ENCODE measurements around the gene DNAJC6.

DNA sequence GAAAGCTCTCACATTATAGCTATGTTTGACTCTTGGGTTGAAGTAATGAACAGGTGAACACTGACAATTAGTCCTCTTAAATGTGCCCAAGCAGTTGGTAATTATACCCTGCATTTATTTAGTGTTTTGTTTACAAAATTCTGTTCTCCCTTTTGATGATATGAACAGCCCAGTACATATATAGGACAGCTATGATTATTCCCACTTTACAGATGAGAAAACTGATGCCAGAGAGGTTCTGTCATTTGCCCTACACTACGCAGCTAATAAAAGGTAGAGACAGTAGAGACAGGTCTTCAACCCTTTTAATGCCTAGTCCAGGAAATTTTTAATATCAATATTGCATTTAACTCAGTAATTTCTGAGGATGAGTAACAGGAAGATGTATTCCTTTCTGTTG is 46.1 kb upstream of the DNAJC6 start:
- TF ChIP-seq, protein P1, sequence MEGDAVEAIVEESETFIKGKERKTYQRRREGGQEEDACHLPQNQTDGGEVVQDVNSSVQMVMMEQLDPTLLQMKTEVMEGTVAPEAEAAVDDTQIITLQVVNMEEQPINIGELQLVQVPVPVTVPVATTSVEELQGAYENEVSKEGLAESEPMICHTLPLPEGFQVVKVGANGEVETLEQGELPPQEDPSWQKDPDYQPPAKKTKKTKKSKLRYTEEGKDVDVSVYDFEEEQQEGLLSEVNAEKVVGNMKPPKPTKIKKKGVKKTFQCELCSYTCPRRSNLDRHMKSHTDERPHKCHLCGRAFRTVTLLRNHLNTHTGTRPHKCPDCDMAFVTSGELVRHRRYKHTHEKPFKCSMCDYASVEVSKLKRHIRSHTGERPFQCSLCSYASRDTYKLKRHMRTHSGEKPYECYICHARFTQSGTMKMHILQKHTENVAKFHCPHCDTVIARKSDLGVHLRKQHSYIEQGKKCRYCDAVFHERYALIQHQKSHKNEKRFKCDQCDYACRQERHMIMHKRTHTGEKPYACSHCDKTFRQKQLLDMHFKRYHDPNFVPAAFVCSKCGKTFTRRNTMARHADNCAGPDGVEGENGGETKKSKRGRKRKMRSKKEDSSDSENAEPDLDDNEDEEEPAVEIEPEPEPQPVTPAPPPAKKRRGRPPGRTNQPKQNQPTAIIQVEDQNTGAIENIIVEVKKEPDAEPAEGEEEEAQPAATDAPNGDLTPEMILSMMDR (IDR thresholded peaks at IDR 0.05), result no peak
- TF ChIP-seq RAD21 (IDR thresholded peaks at IDR 0.05; ENCODE audit: low read length) (no peak), RXRA (IDR thresholded peaks at IDR 0.05; ENCODE audit: borderline replicate concordance, low read depth) (no peak)
